Measurements from ENCODE around the gene LAMB2.

- no peak for TF ChIP-seq CTCF (IDR thresholded peaks at IDR 0.05; ENCODE audit: low read depth, low read length)
- TF ChIP-seq EZH2phosphoT487 (IDR thresholded peaks at IDR 0.05; ENCODE audit: low read depth), result no peak
Observed at GRCh38 chr3:49122886-49123545, 9.8 kb downstream of the LAMB2 start.

All from OCI-LY3 (cell line).